NT2/D1 (cell line): Measurements from ENCODE around the gene ROPN1B.
"Not testable (repeated sequence)": the region's sequence is repeated elsewhere in the genome, so short reads cannot be mapped to it uniquely, and the experiment has no call there.

Experiments
- SUZ12 ChIP-seq: IDR thresholded peaks from 2 replicates; pipeline ENCODE4 v1.6.1; 2011; ENCODE audit not compliant: insufficient read length, insufficient read depth; ENCODE audit errors: extremely low read depth
- YY1 ChIP-seq: IDR thresholded peaks from 2 replicates; pipeline ENCODE4 v1.6.1; 2011; ENCODE audit not compliant: insufficient read length, insufficient read depth
- ZNF274 ChIP-seq: IDR thresholded peaks from 2 replicates; pipeline ENCODE4 v1.6.1; 2011; ENCODE audit warnings: mild to moderate bottlenecking, low read depth, low read length

DNA sequence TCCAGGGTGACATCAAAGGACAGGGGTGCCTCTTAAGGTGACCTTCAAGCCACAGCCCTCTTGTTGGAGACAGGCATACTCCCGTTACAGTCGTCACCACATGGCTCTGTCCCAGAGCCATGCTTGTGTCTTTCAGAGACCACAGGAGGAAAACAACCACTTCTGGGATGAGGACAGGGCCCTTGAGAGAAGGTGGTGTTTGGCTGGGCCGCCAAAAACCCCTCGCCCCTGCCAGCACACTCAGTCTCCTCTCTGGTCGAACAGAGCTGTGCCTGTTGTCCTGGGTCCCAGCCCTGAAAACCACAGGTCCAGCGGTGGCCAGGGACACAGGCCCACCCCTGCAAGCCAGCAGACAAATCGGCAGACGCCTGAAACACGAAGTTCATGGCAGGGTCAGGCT lies 44.7 kb upstream of the ROPN1B start:
- not testable (repeated sequence) for TF ChIP-seq ZNF274, SUZ12, YY1
